ENCODE data around the gene ARHGEF6.
"Not testable (repeated sequence)": the region's sequence is repeated elsewhere in the genome, so short reads cannot be mapped to it uniquely, and the experiment has no call there.

The ARHGEF6 gene

DNA sequence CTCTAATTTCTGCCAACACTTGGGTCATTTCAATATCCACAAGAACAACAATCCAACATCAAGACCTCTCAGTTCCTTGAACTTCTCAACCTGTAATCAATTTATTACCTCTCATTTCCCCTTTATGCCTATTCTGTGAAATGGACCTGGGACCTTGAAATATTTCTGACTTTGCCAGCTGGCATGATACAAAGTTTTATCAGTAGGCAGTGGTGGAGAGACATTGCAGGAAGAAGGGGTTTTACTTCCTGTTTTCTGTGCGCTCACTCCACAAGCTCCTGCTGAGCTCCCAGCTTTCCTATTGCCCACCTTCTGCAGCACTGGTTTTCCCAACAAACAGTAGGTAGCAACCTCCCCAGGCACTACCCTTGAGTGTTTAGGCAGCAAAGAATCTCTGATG, 3.5 kb upstream of the ARHGEF6 start:
- DNase-seq = no peak

GRCh38 chrX:136783159-136783558, 2.4 kb upstream of the ARHGEF6 start:
- DNase-seq = no peak

GRCh38 chrX:136781180-136781797, 557 bp upstream of the ARHGEF6 start:
- peak in 2 of 58 donors; percentile 0 for DNase-seq

DNA sequence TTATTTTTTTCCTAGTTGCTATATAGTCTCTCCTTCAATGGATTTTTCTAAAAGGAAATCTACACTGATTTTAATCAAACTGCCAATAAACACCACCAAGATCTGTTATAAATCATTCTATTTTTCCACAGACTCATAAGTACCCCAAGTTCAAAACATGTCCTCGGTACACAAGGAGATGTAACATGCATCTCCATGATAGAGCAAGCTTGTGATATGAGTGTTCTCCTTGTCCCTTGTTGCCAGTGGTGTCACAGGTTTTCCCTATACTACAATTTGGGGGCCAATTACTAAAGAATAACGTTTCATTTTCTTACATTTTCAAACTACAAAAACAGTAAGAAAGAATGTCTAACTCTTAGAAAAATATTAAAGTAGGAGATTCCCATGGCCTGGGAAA, 491 bp downstream of the ARHGEF6 start:
- DNase-seq = no peak

- DNase-seq = no peak
These were observed 1.4 kb downstream of the ARHGEF6 start for GRCh38 chrX:136779346-136779781.

DNA sequence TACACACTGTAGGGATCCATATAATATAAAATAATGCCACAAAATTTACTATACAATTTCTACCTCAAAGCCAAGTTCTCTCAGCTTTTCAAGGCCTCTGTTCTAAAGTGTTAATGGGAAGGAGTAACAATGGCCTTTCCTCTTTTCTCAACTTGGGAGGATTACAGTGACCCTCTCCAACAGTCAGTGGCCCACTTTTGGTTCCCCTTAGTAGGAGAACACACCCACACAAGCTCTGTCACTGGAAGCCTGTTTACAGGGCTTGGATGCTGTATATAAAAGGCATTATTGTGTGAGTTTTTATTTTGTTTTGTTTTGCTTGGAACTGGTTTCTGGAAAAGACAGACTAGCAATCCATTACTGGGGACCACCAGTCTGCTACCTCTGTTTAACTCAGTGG, 1.8 kb downstream of the ARHGEF6 start:
- no peak for DNase-seq

GRCh38 chrX:136778020-136778419, 2.7 kb downstream of the ARHGEF6 start:
- DNase-seq = no peak

DNA sequence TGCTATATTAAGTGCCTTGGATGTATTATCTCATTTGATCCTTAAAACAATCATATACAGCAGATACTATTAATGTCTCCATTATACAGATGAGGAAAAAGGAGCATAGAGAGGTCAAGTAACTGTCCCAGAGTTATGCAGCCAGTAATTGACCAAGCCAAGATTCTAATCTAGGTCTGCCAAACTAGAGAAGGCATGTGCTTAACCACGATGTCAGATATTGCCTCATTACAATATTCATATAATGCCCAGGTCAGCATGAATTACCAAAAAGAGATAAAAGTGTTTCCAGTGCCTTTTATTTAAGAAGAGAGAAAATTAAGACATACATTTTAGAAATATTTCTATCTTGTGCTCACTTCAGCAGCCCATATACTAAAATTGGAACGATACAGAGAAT, 7.1 kb downstream of the ARHGEF6 start:
- DNase-seq = no peak

GRCh38 chrX:136771869-136772268, 8.9 kb downstream of the ARHGEF6 start:
- not testable (repeated sequence) for DNase-seq

DNA sequence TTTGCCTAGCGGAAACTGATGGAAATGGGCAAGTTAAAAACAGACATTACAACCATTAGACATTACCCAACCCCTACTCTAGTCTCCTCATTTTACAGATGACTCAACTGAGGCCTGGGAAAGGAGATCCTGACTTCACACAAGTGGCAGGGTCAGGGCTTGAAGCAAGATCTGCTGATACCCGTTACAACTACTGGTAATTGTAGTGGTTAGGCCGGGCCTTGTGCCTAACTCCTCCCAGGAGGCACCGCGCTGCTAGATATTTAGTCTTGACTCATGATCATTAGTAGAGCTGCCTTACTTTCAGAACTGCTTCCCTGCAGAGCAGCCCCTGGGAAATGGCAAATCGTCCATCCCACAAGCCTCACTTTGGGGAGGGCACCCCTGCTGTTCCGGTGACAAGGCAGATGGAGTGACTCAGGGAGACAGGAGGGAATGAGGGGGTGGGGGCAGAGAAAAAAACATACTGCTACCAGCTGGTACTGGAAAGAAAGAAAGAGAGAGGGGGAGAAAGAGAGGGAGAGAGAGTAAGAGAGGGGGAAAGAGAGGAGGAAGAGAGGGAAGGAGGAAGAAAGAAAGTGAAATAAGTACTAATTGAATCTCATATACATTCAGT, 12.2 kb downstream of the ARHGEF6 start:
- DNase-seq = peak in 13 of 58 donors; percentile 1 to 25 (median 7)

- peak in 54 of 58 donors; percentile 1 to 67 (median 33) for DNase-seq
These were observed 13.4 kb downstream of the ARHGEF6 start for GRCh38 chrX:136767104-136767941.

DNA sequence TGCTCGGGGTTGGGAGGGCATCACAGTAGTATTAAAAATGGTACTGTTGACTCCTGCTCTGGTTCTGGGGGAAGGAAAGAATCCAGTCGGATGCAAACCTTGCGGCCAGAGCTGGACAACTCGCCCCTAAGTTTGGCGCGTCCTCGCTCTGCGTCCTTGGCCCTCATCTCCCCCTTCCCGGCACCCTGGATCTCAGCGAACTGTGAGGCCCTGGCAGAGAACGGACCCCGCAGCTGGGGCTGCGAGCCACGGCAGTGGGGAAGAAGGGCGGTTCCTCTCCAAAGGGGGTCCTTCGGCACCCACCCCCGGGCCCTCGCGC, 14.0 kb downstream of the ARHGEF6 start:
- peak in 1 of 58 donors; percentile 41 for DNase-seq

DNA sequence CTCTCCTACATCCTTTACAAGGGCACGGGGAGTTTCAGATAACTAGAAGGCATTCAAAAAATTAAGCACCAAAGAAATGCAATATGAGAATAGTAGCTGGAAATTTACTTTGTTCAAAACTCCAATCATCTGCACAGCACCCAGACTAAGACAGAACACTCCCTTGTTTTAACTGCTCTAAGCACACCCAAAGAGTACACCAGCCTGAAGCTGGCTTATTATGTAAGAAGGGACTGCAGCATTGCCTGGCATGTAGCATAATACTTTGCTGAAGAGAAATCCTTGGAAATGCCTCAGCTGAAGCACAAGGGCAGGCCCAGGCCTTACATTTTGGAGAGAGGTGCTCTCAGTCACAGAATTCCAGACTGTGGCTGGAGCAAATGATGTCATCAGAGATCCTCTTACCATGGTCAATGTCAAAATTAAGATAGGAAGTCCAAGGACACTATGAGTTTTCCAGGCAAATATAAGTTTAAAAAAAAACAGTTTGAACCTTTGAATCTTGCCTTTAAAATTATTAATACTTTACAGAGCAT, 14.8 kb downstream of the ARHGEF6 start:
- peak in 7 of 58 donors; percentile 1 to 13 (median 5) for DNase-seq

- DNase-seq = no peak
These were observed 16.5 kb downstream of the ARHGEF6 start for GRCh38 chrX:136764206-136764605.

DNA sequence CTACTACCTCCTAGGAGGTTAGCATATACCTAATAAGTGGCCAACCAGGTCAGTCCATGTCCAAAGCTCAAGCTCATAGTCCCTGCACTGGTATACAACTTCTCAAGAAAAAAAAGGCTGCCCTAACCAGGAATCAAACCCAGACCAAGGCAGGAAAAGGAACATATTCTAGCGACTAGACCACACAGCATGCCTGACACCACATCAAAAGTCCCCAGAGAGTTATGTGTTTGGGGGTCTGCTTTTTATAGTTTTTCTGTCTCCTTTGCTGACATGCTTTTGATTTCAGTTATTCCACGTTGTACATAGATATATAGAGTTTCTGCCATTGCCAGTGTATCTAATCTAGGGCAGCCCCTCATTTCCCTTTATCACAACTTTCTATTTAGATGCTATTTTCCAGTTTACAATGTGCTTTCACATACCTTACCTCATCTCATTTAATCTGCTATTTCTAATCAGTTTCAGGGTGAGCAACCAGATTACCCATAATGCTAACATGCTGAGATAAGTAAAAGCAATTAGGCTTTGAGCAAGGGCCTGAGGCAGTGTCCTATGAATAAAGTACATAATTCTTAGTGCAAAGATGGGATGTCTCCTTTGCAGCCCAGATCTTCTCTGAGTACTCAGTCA, 17.8 kb downstream of the ARHGEF6 start:
- no peak for DNase-seq

GRCh38 chrX:136761421-136761820, 19.3 kb downstream of the ARHGEF6 start:
- no peak for DNase-seq

DNA sequence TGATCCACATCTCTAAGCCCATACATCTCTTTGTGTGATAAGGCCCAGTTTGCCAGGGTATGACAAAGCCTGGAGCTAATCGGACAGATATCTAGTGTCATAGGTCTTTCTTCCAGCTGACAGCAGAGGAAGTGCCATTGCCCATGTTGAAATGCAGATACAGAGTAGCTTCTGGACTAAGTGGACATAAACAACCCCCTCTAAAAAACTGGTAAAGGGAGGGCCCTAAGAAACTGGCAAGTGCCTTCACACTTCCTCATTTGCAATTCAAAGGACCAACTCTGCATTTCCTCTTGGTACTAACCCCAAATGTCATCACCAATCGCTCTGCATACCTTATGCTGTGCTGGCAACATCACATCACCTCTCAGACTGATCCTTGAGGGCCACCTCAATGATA, 20.8 kb downstream of the ARHGEF6 start:
- no peak for DNase-seq

GRCh38 chrX:136755411-136755810, 25.3 kb downstream of the ARHGEF6 start:
- no peak for DNase-seq

GRCh38 chrX:136754651-136755050, 26.1 kb downstream of the ARHGEF6 start:
- peak in 33 of 58 donors; percentile 0 to 38 (median 7) for DNase-seq

- no peak for DNase-seq
These were observed 27.9 kb downstream of the ARHGEF6 start for GRCh38 chrX:136752796-136753195.

- DNase-seq = no peak
These were observed 28.4 kb downstream of the ARHGEF6 start for GRCh38 chrX:136752346-136752745.

DNA sequence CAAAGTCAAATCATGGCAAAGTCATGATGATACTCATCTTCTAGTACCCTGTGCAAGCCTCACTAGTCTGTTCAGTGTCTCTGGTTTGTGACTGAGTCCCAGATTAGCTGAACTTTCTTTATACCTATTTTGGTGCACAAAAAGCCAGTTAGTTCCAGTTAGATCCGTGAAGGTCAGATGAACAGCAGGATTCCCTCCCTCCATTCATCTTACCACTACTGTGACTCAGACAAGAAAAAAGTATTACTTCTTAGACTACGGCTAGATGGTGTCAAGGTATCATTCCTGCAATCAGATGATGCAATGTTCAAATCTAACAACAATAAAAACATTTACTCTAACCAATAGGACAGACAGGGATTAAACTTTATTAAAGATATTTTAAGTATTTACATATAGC, 30.4 kb downstream of the ARHGEF6 start:
- DNase-seq = no peak
